HG03439 (cell line): ENCODE measurements around the gene CCSER1.

Experiments
- ATAC-seq: cut with Tn5 transposase; IDR thresholded peaks from one replicate; pipeline ENCODE4 v1.9.1; 2021; ENCODE audit warnings: mild to moderate bottlenecking, moderate library complexity; ENCODE audit not compliant: unreplicated experiment

The CCSER1 gene

GRCh38 chr4:90127706-90128345, 632 bp downstream of the CCSER1 start:
- ATAC-seq, result peak; percentile 30

GRCh38 chr4:90128961-90129495, 1.8 kb downstream of the CCSER1 start:
- no peak for ATAC-seq

- ATAC-seq, result no peak
These were observed 2.9 kb downstream of the CCSER1 start for GRCh38 chr4:90130076-90130475.

- no peak for ATAC-seq
These were observed 10.4 kb downstream of the CCSER1 start for GRCh38 chr4:90137555-90137954.

- no peak for ATAC-seq
These were observed 14.9 kb downstream of the CCSER1 start for GRCh38 chr4:90142081-90142480.

- no peak for ATAC-seq
These were observed 18.1 kb downstream of the CCSER1 start for GRCh38 chr4:90145319-90145718.

- ATAC-seq, result no peak
These were observed 19.1 kb downstream of the CCSER1 start for GRCh38 chr4:90146306-90146705.

GRCh38 chr4:90148574-90149148, 21.5 kb downstream of the CCSER1 start:
- ATAC-seq, result no peak

- no peak for ATAC-seq
These were observed 24.8 kb downstream of the CCSER1 start for GRCh38 chr4:90152024-90152423.

GRCh38 chr4:90159193-90159592, 32.0 kb downstream of the CCSER1 start:
- no peak for ATAC-seq

- no peak for ATAC-seq
These were observed 32.9 kb downstream of the CCSER1 start for GRCh38 chr4:90160044-90160443.

GRCh38 chr4:90162566-90162965, 35.4 kb downstream of the CCSER1 start:
- ATAC-seq, result no peak

- ATAC-seq, result no peak
These were observed 36.7 kb downstream of the CCSER1 start for GRCh38 chr4:90163872-90164271.

GRCh38 chr4:90165883-90166282, 38.7 kb downstream of the CCSER1 start:
- peak; percentile 96 for ATAC-seq

- ATAC-seq, result no peak
These were observed 44.3 kb downstream of the CCSER1 start for GRCh38 chr4:90171491-90171890.

- ATAC-seq, result no peak
These were observed 47.4 kb downstream of the CCSER1 start for GRCh38 chr4:90174621-90175023.

GRCh38 chr4:90181644-90182043, 54.5 kb downstream of the CCSER1 start:
- ATAC-seq, result no peak

- ATAC-seq, result no peak
These were observed 56.1 kb downstream of the CCSER1 start for GRCh38 chr4:90183254-90183653.

- no peak for ATAC-seq
These were observed 57.4 kb downstream of the CCSER1 start for GRCh38 chr4:90184560-90184959.

GRCh38 chr4:90185416-90185815, 58.2 kb downstream of the CCSER1 start:
- no peak for ATAC-seq

- no peak for ATAC-seq
These were observed 59.0 kb downstream of the CCSER1 start for GRCh38 chr4:90186229-90186628.

- ATAC-seq, result peak; percentile 54
These were observed 60.1 kb downstream of the CCSER1 start for GRCh38 chr4:90187148-90187884.
